ENCODE results near the gene BEND3. TPM values are rescaled to one million over a fixed set of nuclear protein-coding genes. Genes with fewer than 3 reads are reported as not detected.

BEND3 gene
- total and polyA plus RNA-seq, 9 of the 15 experiments (the other 6 are each of a cell fraction or from before 2014, with no cell fraction given) = 0.64 to 8.4 (median 3.3) TPM

GRCh38 chr6:107083921-107084320 lies 31.4 kb downstream of the BEND3 start:
- Histone ChIP-seq H4K20me1 (replicated peaks; ENCODE audit: control insufficient read depth, insufficient read depth, low read length) (no peaks in the 10 kb centered on the region), H3K9me1 (ENCODE audit: control insufficient read depth, insufficient read depth, low read length) (no peaks in the 10 kb centered on the region), H3K79me2 (ENCODE audit: control insufficient read depth, insufficient read depth, low read length) (no peaks in the 10 kb centered on the region), H3K4me1 (replicated peaks in 1 of 2; ENCODE audit: control insufficient read depth in 2 of 2, insufficient read depth in 2 of 2, low read length in 2 of 2) (peaks cover 0 to 3% of the 10 kb centered on the region in 2 experiments; a peak in 2 of 5 replicates), H2AFZ (ENCODE audit: low read depth, low read length) (no peak overlapping the region), H3K4me2 (ENCODE audit: insufficient read depth, low read length) (no peak overlapping the region), H3K9me3 (replicated peaks; ENCODE audit: control insufficient read depth, insufficient read depth, low read depth, low read length) (0 out of 2 replicates have a peak, but pooled peaks cover 2% of the 10 kb centered on the region), H3K4me3 (no peak overlapping the region), H3K9ac (ENCODE audit: insufficient read depth in 1 of 2, low read depth in 2 of 2, low read length in 2 of 2) (no peak overlapping the region), H3K27ac (ENCODE audit: extremely low read depth, low read depth, low read length) (no peak overlapping the region), H3K27me3 (ENCODE audit: control insufficient read depth in 2 of 2, insufficient read depth in 2 of 2, low read length in 2 of 2) (no peaks in the 10 kb centered on the region), H3K36me3 (ENCODE audit: control insufficient read depth, insufficient read depth, low read length) (0 out of 3 replicates have a peak, but pooled peaks cover 5% of the 10 kb centered on the region)
- FAIRE-seq (no peak), DNase-seq (ENCODE audit: extremely low read depth in 1 of 4, low spot score in 3 of 4) (no peak), ATAC-seq (no peak)
- no TSS peak for BruUV-seq (replicated peaks)
- POLR2A ChIA-PET = interaction anchor here (0.6 kb wide), 1 partner anchor 768 kb away, joined by 4 read pairs; no protein-coding TSS in a partner anchor
- intact Hi-C loops (cut with micrococcal nuclease) (no loop called here), in situ Hi-C loops (cut with MboI) (no loop called here)
- WGBS (ENCODE audit: insufficient coverage, low coverage, missing lambda C conversion rate) = 94% methylated on average over 6 of the region's 6 CpGs
- CTCF ChIA-PET (ENCODE audit: low intra/inter-chr PET ratio) = no interaction called here
- TF ChIP-seq TOE1 (IDR thresholded peaks at IDR 0.05; ENCODE audit: borderline replicate concordance) (no peak), TOE1 (CRISPR knock-in tag; IDR thresholded peaks at IDR 0.05; ENCODE audit: borderline replicate concordance, low read depth) (no peak), MAFF (IDR thresholded peaks at IDR 0.05; ENCODE audit: low read length) (no peak), ZNF639 (CRISPR knock-in tag; conservative IDR thresholded peaks at IDR 0.05 in 1 of 2, IDR thresholded peaks at IDR 0.05 in 1 of 2) (no peak), ZFP36 (IDR thresholded peaks at IDR 0.05; ENCODE audit: low read depth, low read length, partially characterized antibody) (no peak)
- TF ChIP-seq, protein P1, sequence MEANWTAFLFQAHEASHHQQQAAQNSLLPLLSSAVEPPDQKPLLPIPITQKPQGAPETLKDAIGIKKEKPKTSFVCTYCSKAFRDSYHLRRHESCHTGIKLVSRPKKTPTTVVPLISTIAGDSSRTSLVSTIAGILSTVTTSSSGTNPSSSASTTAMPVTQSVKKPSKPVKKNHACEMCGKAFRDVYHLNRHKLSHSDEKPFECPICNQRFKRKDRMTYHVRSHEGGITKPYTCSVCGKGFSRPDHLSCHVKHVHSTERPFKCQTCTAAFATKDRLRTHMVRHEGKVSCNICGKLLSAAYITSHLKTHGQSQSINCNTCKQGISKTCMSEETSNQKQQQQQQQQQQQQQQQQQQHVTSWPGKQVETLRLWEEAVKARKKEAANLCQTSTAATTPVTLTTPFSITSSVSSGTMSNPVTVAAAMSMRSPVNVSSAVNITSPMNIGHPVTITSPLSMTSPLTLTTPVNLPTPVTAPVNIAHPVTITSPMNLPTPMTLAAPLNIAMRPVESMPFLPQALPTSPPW (CRISPR knock-in tag; IDR thresholded peaks at IDR 0.05) = no peak
- TF ChIP-seq, protein P2, sequence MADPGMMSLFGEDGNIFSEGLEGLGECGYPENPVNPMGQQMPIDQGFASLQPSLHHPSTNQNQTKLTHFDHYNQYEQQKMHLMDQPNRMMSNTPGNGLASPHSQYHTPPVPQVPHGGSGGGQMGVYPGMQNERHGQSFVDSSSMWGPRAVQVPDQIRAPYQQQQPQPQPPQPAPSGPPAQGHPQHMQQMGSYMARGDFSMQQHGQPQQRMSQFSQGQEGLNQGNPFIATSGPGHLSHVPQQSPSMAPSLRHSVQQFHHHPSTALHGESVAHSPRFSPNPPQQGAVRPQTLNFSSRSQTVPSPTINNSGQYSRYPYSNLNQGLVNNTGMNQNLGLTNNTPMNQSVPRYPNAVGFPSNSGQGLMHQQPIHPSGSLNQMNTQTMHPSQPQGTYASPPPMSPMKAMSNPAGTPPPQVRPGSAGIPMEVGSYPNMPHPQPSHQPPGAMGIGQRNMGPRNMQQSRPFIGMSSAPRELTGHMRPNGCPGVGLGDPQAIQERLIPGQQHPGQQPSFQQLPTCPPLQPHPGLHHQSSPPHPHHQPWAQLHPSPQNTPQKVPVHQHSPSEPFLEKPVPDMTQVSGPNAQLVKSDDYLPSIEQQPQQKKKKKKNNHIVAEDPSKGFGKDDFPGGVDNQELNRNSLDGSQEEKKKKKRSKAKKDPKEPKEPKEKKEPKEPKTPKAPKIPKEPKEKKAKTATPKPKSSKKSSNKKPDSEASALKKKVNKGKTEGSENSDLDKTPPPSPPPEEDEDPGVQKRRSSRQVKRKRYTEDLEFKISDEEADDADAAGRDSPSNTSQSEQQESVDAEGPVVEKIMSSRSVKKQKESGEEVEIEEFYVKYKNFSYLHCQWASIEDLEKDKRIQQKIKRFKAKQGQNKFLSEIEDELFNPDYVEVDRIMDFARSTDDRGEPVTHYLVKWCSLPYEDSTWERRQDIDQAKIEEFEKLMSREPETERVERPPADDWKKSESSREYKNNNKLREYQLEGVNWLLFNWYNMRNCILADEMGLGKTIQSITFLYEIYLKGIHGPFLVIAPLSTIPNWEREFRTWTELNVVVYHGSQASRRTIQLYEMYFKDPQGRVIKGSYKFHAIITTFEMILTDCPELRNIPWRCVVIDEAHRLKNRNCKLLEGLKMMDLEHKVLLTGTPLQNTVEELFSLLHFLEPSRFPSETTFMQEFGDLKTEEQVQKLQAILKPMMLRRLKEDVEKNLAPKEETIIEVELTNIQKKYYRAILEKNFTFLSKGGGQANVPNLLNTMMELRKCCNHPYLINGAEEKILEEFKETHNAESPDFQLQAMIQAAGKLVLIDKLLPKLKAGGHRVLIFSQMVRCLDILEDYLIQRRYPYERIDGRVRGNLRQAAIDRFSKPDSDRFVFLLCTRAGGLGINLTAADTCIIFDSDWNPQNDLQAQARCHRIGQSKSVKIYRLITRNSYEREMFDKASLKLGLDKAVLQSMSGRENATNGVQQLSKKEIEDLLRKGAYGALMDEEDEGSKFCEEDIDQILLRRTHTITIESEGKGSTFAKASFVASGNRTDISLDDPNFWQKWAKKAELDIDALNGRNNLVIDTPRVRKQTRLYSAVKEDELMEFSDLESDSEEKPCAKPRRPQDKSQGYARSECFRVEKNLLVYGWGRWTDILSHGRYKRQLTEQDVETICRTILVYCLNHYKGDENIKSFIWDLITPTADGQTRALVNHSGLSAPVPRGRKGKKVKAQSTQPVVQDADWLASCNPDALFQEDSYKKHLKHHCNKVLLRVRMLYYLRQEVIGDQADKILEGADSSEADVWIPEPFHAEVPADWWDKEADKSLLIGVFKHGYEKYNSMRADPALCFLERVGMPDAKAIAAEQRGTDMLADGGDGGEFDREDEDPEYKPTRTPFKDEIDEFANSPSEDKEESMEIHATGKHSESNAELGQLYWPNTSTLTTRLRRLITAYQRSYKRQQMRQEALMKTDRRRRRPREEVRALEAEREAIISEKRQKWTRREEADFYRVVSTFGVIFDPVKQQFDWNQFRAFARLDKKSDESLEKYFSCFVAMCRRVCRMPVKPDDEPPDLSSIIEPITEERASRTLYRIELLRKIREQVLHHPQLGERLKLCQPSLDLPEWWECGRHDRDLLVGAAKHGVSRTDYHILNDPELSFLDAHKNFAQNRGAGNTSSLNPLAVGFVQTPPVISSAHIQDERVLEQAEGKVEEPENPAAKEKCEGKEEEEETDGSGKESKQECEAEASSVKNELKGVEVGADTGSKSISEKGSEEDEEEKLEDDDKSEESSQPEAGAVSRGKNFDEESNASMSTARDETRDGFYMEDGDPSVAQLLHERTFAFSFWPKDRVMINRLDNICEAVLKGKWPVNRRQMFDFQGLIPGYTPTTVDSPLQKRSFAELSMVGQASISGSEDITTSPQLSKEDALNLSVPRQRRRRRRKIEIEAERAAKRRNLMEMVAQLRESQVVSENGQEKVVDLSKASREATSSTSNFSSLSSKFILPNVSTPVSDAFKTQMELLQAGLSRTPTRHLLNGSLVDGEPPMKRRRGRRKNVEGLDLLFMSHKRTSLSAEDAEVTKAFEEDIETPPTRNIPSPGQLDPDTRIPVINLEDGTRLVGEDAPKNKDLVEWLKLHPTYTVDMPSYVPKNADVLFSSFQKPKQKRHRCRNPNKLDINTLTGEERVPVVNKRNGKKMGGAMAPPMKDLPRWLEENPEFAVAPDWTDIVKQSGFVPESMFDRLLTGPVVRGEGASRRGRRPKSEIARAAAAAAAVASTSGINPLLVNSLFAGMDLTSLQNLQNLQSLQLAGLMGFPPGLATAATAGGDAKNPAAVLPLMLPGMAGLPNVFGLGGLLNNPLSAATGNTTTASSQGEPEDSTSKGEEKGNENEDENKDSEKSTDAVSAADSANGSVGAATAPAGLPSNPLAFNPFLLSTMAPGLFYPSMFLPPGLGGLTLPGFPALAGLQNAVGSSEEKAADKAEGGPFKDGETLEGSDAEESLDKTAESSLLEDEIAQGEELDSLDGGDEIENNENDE (IDR thresholded peaks at IDR 0.05; ENCODE audit: low read depth, low read length) = no peak
